HG03064 (cell line): ENCODE results near the gene ITCH.
"Not testable (repeated sequence)": the region's sequence is repeated elsewhere in the genome, so short reads cannot be mapped to it uniquely, and the experiment has no call there.

Experiments used
- ATAC-seq: cut with Tn5 transposase; IDR thresholded peaks from one replicate; pipeline ENCODE4 v1.9.1; 2021; ENCODE audit warnings: low read depth; ENCODE audit not compliant: unreplicated experiment

ITCH gene

DNA sequence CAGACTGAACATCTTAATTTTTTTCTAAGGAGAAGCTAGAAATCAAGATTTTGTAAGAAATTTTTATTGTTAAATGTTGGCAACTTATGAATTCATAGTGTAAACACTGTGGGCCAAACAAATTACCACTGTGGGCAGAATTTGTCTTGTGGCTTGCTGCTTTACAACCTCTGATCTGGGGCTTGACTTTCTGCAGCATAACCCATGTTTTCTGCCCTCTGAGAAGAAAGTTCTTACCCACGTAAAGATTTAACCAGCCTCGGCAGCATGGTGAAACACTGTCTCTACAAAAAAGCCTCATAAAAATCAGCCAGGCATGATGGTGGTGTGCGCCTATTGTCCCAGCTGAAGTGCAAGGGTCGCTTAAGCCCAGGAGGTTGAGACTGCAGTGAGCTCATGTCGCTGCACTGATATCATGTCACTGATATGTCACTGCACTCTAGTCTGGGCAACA lies 12.9 kb downstream of the ITCH start:
- no peak for ATAC-seq

- peak; percentile 76 for ATAC-seq
Observed at GRCh38 chr20:34377072-34377847, 14.2 kb downstream of the ITCH start.

GRCh38 chr20:34382174-34382573 lies 19.1 kb downstream of the ITCH start:
- ATAC-seq: no peak

DNA sequence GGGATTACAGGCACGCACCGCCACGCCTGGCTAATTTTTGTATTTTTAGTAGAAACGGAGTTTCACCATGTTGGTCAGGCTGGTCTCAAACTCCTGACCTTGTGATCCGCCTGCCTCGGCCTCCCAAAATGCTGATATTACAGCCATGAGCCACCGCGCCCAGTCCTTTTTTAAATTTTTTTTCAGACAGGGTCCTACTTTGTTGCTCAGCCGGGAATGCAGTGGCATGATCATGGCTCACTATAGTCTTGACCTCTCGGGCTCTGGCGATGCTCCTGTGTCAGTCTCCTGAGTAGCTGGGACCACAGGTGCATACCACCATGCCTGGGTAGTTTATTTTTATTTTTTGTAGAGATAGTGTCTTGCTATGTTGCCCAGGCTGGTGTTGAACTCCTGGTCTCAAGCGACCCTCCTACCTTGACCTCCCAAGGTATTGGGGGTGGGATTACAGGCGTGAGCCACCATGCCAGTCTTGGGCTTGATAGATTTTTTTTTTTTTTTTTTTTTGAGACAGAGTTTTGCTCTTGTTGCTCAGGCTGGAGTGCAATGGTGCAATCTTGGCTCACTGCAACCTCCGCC lies 19.9 kb downstream of the ITCH start:
- ATAC-seq: not testable (repeated sequence)

GRCh38 chr20:34385464-34385863 lies 22.4 kb downstream of the ITCH start:
- no peak for ATAC-seq

- ATAC-seq: no peak
Observed at GRCh38 chr20:34388000-34388399, 24.9 kb downstream of the ITCH start.

- no peak for ATAC-seq
Observed at GRCh38 chr20:34388678-34389077, 25.6 kb downstream of the ITCH start.

GRCh38 chr20:34389206-34389953 lies 26.3 kb downstream of the ITCH start:
- ATAC-seq: no peak

DNA sequence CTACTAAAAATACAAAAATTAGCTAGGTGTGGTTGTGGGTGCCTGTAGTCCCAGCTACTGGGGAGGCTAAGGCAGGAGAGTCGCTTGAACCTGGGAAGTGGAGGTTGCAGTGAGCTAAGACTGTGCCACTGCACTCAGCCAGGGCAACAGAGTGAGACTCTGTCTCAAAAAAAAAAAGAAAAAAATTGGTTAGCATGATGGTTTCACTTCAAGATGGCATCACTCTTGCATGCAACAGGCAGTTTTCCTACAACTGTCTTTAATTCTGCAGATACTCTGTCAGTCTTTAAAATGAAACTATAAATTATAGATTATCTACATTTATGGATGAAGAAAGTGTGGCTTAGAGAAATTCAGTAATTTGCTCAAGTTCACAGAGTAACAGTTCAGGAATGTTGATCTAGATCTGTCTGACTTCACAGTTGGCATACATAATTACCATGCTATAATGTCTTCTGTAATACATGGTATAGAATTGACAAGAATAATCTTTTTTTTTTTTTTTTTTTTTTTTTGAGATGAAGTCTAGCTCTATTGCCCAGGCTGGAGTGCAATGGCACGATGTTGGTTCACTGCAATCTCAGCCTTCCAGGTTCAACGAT lies 27.0 kb downstream of the ITCH start:
- no peak for ATAC-seq

GRCh38 chr20:34396408-34396807 lies 33.3 kb downstream of the ITCH start:
- no peak for ATAC-seq

DNA sequence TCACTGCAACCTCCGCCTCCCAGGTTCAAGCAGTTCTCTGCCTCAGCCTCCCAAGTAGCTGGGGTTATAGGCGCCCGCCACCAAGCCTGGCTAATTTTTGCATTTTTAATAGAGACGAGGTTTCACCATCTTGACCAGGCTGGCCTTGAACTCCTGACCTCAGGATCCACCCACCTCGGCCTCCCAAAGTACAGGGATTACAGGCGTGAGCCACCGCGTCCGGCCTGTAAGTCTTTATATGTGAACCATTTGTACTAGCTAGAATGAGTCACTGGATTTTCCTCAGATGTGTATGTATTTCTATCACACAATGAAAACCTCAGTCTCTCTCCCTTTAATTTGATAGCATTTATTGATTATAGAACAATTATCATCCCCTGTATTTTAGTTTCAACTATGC lies 34.0 kb downstream of the ITCH start:
- ATAC-seq: no peak

GRCh38 chr20:34400776-34401175 lies 37.7 kb downstream of the ITCH start:
- not testable (repeated sequence) for ATAC-seq

DNA sequence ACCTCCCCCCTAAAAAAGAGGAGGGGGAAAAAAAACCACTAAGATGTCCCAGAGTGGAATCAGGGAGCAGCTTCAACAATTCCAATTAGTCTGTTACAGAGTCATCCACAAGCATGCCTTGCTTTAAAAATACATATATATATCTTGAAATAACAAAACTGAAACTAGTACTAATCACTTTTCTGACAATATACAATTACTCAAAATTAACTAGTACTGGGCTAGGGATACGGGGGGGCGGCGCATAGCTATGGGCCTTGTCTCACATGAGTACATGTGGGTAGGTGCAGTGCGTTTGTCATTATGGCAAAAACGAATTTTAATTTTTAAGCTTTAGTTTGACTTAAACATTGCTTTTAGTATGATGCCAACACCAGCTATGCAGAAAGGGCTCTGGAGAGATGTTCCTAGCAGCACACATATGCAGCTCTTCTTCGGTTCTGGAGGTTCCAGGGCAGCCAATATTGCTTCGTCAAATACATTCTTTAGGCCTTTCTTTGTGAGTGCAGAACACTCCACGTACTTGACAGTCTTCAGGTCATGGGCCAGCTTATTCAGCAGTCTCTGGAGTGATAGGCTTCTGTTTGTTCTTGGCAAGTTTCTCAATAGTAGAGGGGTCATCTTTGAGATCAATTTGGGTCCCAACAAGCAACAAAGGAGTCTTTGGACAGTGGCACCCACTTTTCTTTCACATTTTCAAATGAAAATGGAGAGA lies 38.8 kb downstream of the ITCH start:
- ATAC-seq: no peak

- no peak for ATAC-seq
Observed at GRCh38 chr20:34402461-34402860, 39.4 kb downstream of the ITCH start.

DNA sequence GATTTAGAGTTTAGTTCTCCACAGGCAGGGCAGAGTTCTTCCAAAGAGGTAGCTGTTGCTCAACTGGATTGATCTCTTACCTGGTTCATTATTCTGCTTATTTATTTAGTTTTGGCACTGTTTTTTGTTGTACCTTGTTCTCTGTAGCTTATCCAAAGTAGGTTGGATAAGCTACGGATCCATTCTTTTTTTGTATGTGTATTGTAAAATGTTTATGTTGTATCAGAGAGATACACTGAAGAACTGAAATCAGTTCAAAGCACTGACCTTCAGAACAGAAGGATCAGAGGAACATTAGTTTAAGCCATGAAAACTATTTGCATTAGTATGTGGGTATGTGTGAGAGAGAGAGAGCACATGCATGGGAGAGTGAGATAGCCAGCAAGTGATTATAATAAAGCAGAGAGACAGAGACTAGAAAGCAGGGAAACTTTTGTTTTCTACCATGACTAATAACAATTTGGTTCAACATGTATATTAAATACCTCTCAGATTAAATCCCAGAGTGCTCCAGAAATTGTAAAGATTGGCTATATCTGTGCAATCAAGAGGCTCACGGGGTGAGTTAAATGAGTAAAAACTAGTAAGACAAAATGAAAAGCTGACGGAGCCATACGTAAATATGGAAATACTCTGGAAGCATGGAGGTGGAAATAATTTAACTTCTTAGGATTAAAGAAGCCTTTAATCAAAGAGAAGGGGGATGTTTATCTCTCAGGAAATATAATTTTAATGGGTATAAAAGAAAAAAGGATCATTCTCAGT lies 40.2 kb downstream of the ITCH start:
- no peak for ATAC-seq

- ATAC-seq: no peak
Observed at GRCh38 chr20:34403908-34404307, 40.8 kb downstream of the ITCH start.

GRCh38 chr20:34404803-34405202 lies 41.7 kb downstream of the ITCH start:
- ATAC-seq: no peak

- not testable (repeated sequence) for ATAC-seq
Observed at GRCh38 chr20:34405247-34405651, 42.2 kb downstream of the ITCH start.

GRCh38 chr20:34405942-34406341 lies 42.9 kb downstream of the ITCH start:
- not testable (repeated sequence) for ATAC-seq
